Osteocyte (in vitro differentiated cells): ENCODE measurements around the gene FGF14. TPM values are rescaled to one million over a fixed set of nuclear protein-coding genes. Genes with fewer than 3 reads are reported as not detected.

Experiments used
- DNase-seq: peaks from one replicate; pipeline ENCODE4 v3.0.0; 2021; ENCODE audit warnings: mixed read lengths; ENCODE audit not compliant: unreplicated experiment; ENCODE audit errors: extremely low spot score
- H3K27ac Mint-ChIP-seq: one replicate; pipeline ENCODE4 v1.8.0; 2021; ENCODE audit warnings: mild to moderate bottlenecking, mixed read lengths; ENCODE audit not compliant: unreplicated experiment
- H3K27me3 Mint-ChIP-seq: one replicate; pipeline ENCODE4 v1.8.0; 2021; ENCODE audit warnings: mixed read lengths; ENCODE audit not compliant: unreplicated experiment
- H3K36me3 Mint-ChIP-seq: one replicate; pipeline ENCODE4 v1.8.0; 2021; ENCODE audit warnings: mixed read lengths; ENCODE audit not compliant: unreplicated experiment
- H3K4me1 Mint-ChIP-seq: one replicate; pipeline ENCODE4 v1.8.0; 2021; ENCODE audit warnings: mixed read lengths; ENCODE audit not compliant: unreplicated experiment
- H3K4me3 Mint-ChIP-seq: one replicate; pipeline ENCODE4 v1.8.0; 2021; ENCODE audit warnings: mild to moderate bottlenecking, moderate library complexity, mixed read lengths; ENCODE audit not compliant: unreplicated experiment
- H3K9me3 Mint-ChIP-seq: one replicate; pipeline ENCODE4 v1.8.0; 2021; ENCODE audit warnings: mixed read lengths; ENCODE audit not compliant: unreplicated experiment
- CTCF ChIP-seq: fragments of 200-600 bp; sonication (generic); IDR thresholded peaks from 2 replicates; pipeline ENCODE4 v1.5.0; 2021; ENCODE audit warnings: antibody characterized with exemption, mild to moderate bottlenecking, moderate library complexity
- total RNA-seq: library from RNA; stranded (reverse); gene quantifications from 2 replicates; pipeline ENCODE4 v1.2.1, GENCODE V29; 2021

Gene FGF14
- total RNA-seq, 1 donor from 2014 or later: 0.24 TPM

- peaks cover 25% of the 10 kb centered on the region for H3K4me1 Mint-ChIP-seq
- H3K9me3 Mint-ChIP-seq: peaks cover 4% of the 10 kb centered on the region
- no peak for TF ChIP-seq CTCF
- no peak overlapping the region for H3K4me3 Mint-ChIP-seq
- peaks cover 2% of the 10 kb centered on the region for H3K36me3 Mint-ChIP-seq
- no peak for DNase-seq
- no peak overlapping the region for H3K27ac Mint-ChIP-seq
- no peaks in the 10 kb centered on the region for H3K27me3 Mint-ChIP-seq
Observed at GRCh38 chr13:102191951-102192502, 209.8 kb downstream of the FGF14 start.

- Mint-ChIP-seq H3K27me3 (no peaks in the 10 kb centered on the region), H3K4me1 (peaks cover 17% of the 10 kb centered on the region), H3K4me3 (no peak overlapping the region), H3K9me3 (peaks cover 4% of the 10 kb centered on the region), H3K36me3 (peaks cover 2% of the 10 kb centered on the region), H3K27ac (no peak overlapping the region)
- DNase-seq: no peak
- no peak for TF ChIP-seq CTCF
Observed at GRCh38 chr13:102190930-102191329, 210.9 kb downstream of the FGF14 start.

- no peak for TF ChIP-seq CTCF
- Mint-ChIP-seq H3K36me3 (no peaks in the 10 kb centered on the region), H3K4me3 (no peak overlapping the region), H3K9me3 (no peaks in the 10 kb centered on the region), H3K27ac (no peak overlapping the region), H3K4me1 (peaks cover 9% of the 10 kb centered on the region), H3K27me3 (no peaks in the 10 kb centered on the region)
- DNase-seq: no peak
Observed at GRCh38 chr13:102187313-102187712, 214.5 kb downstream of the FGF14 start.

GRCh38 chr13:102185375-102185984 is 216.4 kb downstream of the FGF14 start:
- TF ChIP-seq CTCF: no peak
- Mint-ChIP-seq H3K9me3 (no peaks in the 10 kb centered on the region), H3K27me3 (no peaks in the 10 kb centered on the region), H3K4me3 (no peak overlapping the region), H3K36me3 (no peaks in the 10 kb centered on the region), H3K4me1 (no peaks in the 10 kb centered on the region), H3K27ac (no peak overlapping the region)
- DNase-seq: no peak

- Mint-ChIP-seq H3K4me1 (no peaks in the 10 kb centered on the region), H3K27me3 (no peaks in the 10 kb centered on the region), H3K4me3 (no peak overlapping the region), H3K36me3 (no peaks in the 10 kb centered on the region), H3K9me3 (no peaks in the 10 kb centered on the region), H3K27ac (no peak overlapping the region)
- no peak for DNase-seq
- no peak for TF ChIP-seq CTCF
Observed at GRCh38 chr13:102183509-102184182, 218.2 kb downstream of the FGF14 start.
